Femur (tissue), 1 donor: ENCODE measurements around the gene SEMA3E.
"Not testable (repeated sequence)": the region's sequence is repeated elsewhere in the genome, so short reads cannot be mapped to it uniquely, and the experiment has no call there.

Experiments used
- DNase-seq: peaks from one replicate; pipeline ENCODE4 v3.0.0-alpha.2; 2017

The SEMA3E gene

GRCh38 chr7:83648464-83649241, at the start of gene SEMA3E:
TSS of gene SEMA3E (minus strand) at chr7:83649139.
- peak; percentile 51 for DNase-seq

- no peak for DNase-seq
Observed at GRCh38 chr7:83697804-83698530, 49.0 kb upstream of the SEMA3E start.

GRCh38 chr7:83696101-83696500, 47.2 kb upstream of the SEMA3E start:
- DNase-seq: no peak

- no peak for DNase-seq
Observed at GRCh38 chr7:83695128-83695960, 46.4 kb upstream of the SEMA3E start.

GRCh38 chr7:83693256-83693655, 44.3 kb upstream of the SEMA3E start:
- no peak for DNase-seq

- no peak for DNase-seq
Observed at GRCh38 chr7:83691095-83691494, 42.2 kb upstream of the SEMA3E start.

DNA sequence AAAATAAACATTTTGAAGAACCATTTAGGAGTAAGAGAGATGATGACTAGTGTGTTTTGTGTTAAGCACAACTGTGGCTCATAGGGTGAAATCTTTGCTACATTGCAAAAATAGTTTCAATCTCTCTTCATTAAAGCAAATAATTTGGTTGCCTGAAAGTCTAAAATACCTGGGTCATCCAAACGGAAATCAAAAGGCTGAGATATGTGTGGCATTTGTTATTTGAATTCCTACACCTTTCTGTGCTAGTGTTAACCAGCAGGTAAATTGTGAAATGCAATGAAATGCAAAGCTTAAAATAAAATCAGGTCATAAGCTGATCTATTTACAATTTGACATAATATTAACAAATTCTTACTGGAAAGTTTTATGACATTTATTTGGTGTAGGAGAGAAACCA, 40.9 kb upstream of the SEMA3E start:
- DNase-seq: no peak

DNA sequence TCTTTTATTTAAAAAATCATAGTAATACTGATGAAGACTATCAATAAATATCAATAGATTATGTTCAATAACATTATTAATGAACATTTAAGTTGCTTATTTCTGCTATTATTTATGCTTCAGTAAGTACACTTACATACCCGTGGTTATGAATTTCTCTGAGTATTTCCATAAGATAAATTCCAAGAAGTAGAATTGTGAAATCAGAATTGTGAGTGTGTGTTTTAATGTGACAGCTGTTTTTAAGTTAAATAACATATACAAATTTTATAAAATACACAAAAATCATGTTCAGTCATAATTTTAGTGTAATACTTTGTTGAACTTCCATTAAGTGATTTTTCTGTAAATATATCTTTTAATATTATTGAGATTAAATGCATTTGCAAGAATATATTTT, 37.5 kb upstream of the SEMA3E start:
- no peak for DNase-seq

GRCh38 chr7:83684928-83685327, 36.0 kb upstream of the SEMA3E start:
- DNase-seq: no peak

DNA sequence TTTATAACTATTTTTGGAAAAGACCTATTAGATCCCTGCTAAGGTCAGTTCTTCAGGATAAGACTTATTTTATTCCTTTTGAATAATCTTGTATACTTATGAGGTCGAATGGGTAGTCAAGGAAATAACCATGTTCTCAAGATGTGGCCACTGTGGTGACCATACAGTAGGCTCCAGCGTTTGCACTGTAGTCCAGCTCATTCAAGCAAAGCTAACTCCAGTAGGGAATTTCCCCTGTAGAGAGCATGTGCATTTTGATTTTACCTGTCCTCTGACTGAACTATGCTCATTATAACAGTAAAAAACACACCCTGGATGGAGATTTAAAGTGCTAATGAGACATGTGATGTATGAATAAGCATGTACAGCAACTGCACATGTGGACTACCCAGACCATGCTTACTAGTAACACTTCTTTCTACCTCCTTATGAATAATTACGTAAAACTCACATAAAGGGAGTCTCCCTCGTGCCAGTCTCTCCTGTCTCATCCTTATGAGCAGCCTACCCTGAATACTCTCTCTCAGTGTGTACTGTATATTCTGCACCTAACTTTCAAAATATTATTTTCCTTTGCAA, 32.4 kb upstream of the SEMA3E start:
- DNase-seq: no peak

DNA sequence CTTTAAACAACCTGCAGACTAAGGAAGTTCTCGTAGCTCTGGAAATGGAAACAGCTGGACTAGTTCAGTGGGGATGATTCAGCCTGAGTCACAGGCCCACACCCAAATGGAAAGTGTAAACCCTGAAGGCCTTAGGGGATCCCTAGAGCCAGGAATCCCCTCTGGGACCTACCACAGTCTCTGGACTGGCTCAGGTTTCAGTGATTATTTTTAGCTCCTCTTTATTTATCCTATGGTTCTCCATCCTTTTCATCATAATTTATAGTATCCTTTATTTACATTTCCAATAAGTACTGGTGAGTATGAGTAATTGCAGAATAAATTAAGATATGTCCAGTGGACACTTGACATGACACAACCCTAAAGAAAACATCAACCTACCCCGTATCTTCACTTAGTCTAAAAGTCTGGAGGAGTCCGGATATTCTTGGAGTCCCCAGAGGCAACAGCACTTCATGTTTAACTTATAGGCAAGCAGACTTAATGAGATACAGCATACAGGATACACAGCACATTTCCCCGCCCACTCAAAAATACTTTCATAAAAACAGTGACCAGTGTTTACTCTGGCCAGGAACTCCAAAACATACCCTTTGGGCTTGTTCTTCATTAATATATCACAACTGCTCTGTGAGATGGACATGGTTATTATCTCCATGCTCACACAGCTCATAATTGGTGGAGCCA, 28.4 kb upstream of the SEMA3E start:
- peak; percentile 29 for DNase-seq

- not testable (repeated sequence) for DNase-seq
Observed at GRCh38 chr7:83673291-83673690, 24.4 kb upstream of the SEMA3E start.

DNA sequence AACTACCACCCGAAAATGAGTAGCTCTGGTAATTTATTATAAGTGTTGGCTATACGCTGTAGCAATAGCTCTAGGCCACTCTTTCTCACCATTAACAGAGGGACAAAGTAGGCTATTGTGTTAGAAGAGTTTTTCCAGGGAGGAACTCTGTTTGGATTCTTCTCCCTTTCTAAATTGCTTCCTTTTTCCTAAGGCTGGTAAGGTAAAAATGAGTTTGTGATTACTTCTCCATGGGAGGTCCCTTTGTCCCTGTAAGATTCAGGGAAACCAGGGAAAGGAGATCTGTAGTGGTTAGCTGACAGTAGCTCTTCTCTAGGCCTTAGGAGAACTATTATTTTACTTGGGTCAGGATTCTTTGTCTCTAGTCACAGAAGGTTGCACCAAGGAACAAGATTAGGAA, 23.2 kb upstream of the SEMA3E start:
- DNase-seq: no peak

DNA sequence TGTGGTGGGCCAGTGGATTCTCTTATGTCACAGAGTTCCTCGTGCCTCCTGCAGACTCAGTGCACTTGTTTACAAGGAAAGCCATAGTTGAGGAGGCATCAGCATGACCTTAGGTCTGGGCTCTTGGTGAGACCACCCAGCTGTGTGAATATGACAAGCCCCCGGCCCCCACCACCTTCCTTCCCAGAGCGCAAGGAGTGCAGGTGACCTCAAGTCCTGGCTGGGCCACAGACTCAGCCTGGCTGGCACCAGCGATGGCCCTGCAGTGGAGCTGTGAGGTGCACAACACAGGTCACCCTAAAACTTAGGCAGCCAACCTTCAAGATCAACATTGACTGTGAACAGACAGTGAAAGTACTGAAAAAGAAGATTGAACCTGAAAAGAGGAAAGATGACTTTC, 14.2 kb upstream of the SEMA3E start:
- no peak for DNase-seq

DNA sequence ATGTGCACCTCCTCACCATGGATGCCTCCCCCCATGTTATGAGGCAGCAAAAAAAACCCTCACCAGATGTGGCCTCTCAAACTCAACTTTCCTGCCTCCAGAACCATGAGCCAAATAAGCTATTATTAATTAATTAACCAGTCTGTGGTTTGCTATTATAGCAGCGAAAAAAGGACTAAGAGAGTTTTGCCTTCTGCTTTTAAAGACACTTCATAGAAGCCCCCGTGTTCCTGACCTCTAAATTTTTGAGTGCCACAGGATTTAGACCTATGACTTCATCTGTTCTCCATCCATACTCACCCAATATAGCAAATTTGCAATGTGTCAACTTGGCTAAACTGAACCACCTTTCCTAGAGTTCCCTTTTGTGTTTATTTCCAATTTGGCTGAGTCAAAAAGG, 9.2 kb upstream of the SEMA3E start:
- no peak for DNase-seq

- peak; percentile 29 for DNase-seq
Observed at GRCh38 chr7:83655951-83656556, 7.1 kb upstream of the SEMA3E start.

DNA sequence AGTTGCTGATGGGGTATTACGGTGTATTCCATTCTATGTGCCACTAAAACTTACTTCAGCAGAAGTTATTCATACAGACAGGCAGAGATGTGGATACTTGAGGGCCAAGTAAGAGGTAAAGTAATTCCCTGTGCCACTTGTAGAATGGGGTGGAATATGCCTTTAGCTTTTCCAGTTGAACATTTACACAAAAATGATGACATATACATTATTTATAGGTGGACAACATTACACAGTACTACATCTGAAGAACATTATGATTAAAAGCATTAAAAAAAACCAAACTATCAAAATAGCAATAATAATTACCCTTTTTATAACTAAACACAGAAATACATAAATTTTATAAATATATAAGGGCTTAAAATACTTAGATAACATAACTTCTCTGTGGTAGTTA, 3.5 kb upstream of the SEMA3E start:
- no peak for DNase-seq

DNA sequence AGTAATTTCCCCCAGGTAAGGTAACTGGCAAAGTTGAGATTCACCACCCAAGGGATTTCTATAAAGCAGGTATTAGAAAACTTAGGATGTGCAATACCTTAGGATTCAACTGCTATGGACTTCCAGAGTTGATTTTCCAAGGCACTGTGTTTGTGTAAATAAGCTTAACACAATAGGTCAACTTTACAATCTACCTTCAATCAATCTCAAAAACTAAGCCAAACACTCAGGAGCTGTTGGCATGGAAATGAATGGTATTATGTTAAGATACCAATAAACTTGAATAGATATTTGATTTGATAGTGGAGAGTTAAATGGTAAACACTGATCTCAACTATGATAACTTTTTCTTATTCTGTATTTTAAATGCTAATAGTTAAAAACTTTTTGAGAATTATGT, 762 bp upstream of the SEMA3E start:
- DNase-seq: no peak

- DNase-seq: no peak
Observed at GRCh38 chr7:83646027-83646426, 2.9 kb downstream of the SEMA3E start.

GRCh38 chr7:83643739-83644138, 5.2 kb downstream of the SEMA3E start:
- no peak for DNase-seq

DNA sequence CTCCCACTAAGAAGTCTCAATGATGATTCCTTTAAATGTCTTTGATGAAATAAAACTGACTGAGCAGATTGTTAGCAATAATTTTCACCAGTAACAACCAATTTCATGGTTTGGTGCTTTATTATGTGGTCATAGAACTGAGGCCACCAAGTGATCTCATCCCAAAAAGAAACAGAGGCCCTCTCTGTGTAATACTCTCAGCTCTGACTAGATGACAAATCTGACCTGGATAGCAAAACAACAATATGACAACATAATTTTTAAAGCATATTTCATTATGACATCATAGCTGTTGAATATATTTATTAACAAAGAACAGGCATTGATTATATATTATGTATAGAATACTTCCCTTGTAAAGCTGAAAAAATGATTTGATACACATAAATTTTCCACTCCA, 5.9 kb downstream of the SEMA3E start:
- DNase-seq: no peak
